DND-41 (cell line): ENCODE data around the gene LUZP2.

ENCODE experiments used
- ATAC-seq: fragments of 200-7000 bp; cut with Tn5 transposase; 3 replicates; pipeline ENCODE4 v1.9.1; 2021; ENCODE audit warnings: low read depth; ENCODE audit not compliant: insufficient read depth
- DNase-seq: peaks from one replicate; pipeline ENCODE4 v3.0.0-alpha.2; 2020
- H2AFZ ChIP-seq: 2 replicates; pipeline ENCODE4 v1.6.0; 2012; ENCODE audit warnings: low read depth, low read length
- H3K27ac ChIP-seq: 2 replicates; pipeline ENCODE4 v1.5.1; 2012; ENCODE audit warnings: low read length, inconsistent platforms
- H3K27me3 ChIP-seq: fragments of 200-600 bp; sonication (generic); 2 replicates; pipeline ENCODE4 v1.6.0; 2012; ENCODE audit warnings: low read length, mild to moderate bottlenecking, inconsistent platforms; ENCODE audit not compliant: insufficient read depth, poor library complexity
- H3K36me3 ChIP-seq: 2 replicates; pipeline ENCODE4 v1.5.1; 2012; ENCODE audit warnings: low read length, inconsistent platforms; ENCODE audit not compliant: insufficient read depth
- H3K4me1 ChIP-seq: 2 replicates; pipeline ENCODE4 v1.5.1; 2012; ENCODE audit warnings: mild to moderate bottlenecking, low read length; ENCODE audit not compliant: insufficient read depth
- H3K4me2 ChIP-seq: 2 replicates; pipeline ENCODE4 v1.6.0; 2012; ENCODE audit warnings: mild to moderate bottlenecking, moderate library complexity, low read length, inconsistent platforms; ENCODE audit not compliant: insufficient read depth
- H3K4me3 ChIP-seq, 2 experiments: fragments of 200-600 bp in 1 of 2; shearing (Covaris generic) in 1 of 2; 2 replicates each; pipeline ENCODE4 v1.5.1; 2012 to 2016; ENCODE audit warnings: inconsistent platforms in 2 of 2, low read length in 2 of 2, mild to moderate bottlenecking in 2 of 2, low read depth in 1 of 2, moderate library complexity in 1 of 2
- H3K79me2 ChIP-seq: 2 replicates; pipeline ENCODE4 v1.6.0; 2012; ENCODE audit warnings: low read length, inconsistent platforms; ENCODE audit not compliant: insufficient read depth
- H3K9ac ChIP-seq: 2 replicates; pipeline ENCODE4 v1.6.0; 2012; ENCODE audit warnings: low read depth, mild to moderate bottlenecking, inconsistent platforms, low read length, moderate library complexity
- H3K9me3 ChIP-seq: 2 replicates; pipeline ENCODE4 v1.5.1; 2012; ENCODE audit warnings: low read length, moderate library complexity, mild to moderate bottlenecking, inconsistent platforms; ENCODE audit not compliant: insufficient read depth, severe bottlenecking
- H4K20me1 ChIP-seq: 2 replicates; pipeline ENCODE4 v1.6.0; 2012; ENCODE audit warnings: low read length; ENCODE audit not compliant: insufficient read depth
- EZH2 ChIP-seq: IDR thresholded peaks from 3 replicates; pipeline ENCODE4 v1.6.1; 2012; ENCODE audit warnings: borderline replicate concordance, low read depth, mild to moderate bottlenecking, moderate library complexity, low read length, inconsistent platforms; ENCODE audit not compliant: severe bottlenecking
- TF ChIP-seq, protein P1 (sequence below): IDR thresholded peaks from 2 replicates; pipeline ENCODE4 v1.5.1; 2012; ENCODE audit warnings: borderline replicate concordance, low read length, moderate library complexity, mild to moderate bottlenecking; ENCODE audit not compliant: poor library complexity, severe bottlenecking; ENCODE audit errors: extremely low read depth

The LUZP2 gene

DNA sequence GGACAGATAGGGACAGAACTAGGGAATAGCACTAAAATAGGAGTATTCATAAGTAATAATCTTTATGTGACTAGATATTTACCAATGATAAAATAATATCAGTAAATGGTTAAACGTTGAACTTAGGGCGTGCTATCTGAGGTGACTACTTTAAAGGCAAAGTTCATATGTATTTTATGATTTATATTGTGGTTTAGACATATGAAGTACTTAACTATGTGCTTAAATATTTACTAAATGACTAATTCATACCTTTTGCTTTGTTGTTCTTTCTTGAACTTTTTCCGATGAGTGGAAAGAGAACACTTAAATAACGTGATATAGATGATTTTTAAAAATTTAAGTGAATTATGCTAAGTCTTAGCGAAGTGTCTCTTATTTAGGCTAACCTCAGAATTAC is 14.7 kb downstream of the LUZP2 start:
- H3K4me2 ChIP-seq = no peak overlapping the region
- ATAC-seq = no peak
- H2AFZ ChIP-seq = no peak overlapping the region
- no peak overlapping the region for H3K27ac ChIP-seq
- H3K27me3 ChIP-seq = no peaks in the 10 kb centered on the region
- no peak overlapping the region for H3K9ac ChIP-seq
- H3K79me2 ChIP-seq = no peaks in the 10 kb centered on the region
- no peaks in the 10 kb centered on the region for H4K20me1 ChIP-seq
- no peaks in the 10 kb centered on the region for H3K4me1 ChIP-seq
- no peaks in the 10 kb centered on the region for H3K9me3 ChIP-seq
- DNase-seq = no peak
- no peak for TF ChIP-seq EZH2
- TF ChIP-seq, protein P1, sequence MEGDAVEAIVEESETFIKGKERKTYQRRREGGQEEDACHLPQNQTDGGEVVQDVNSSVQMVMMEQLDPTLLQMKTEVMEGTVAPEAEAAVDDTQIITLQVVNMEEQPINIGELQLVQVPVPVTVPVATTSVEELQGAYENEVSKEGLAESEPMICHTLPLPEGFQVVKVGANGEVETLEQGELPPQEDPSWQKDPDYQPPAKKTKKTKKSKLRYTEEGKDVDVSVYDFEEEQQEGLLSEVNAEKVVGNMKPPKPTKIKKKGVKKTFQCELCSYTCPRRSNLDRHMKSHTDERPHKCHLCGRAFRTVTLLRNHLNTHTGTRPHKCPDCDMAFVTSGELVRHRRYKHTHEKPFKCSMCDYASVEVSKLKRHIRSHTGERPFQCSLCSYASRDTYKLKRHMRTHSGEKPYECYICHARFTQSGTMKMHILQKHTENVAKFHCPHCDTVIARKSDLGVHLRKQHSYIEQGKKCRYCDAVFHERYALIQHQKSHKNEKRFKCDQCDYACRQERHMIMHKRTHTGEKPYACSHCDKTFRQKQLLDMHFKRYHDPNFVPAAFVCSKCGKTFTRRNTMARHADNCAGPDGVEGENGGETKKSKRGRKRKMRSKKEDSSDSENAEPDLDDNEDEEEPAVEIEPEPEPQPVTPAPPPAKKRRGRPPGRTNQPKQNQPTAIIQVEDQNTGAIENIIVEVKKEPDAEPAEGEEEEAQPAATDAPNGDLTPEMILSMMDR = no peak
- H3K4me3 ChIP-seq = no peak overlapping the region
- no peaks in the 10 kb centered on the region for H3K36me3 ChIP-seq

DNA sequence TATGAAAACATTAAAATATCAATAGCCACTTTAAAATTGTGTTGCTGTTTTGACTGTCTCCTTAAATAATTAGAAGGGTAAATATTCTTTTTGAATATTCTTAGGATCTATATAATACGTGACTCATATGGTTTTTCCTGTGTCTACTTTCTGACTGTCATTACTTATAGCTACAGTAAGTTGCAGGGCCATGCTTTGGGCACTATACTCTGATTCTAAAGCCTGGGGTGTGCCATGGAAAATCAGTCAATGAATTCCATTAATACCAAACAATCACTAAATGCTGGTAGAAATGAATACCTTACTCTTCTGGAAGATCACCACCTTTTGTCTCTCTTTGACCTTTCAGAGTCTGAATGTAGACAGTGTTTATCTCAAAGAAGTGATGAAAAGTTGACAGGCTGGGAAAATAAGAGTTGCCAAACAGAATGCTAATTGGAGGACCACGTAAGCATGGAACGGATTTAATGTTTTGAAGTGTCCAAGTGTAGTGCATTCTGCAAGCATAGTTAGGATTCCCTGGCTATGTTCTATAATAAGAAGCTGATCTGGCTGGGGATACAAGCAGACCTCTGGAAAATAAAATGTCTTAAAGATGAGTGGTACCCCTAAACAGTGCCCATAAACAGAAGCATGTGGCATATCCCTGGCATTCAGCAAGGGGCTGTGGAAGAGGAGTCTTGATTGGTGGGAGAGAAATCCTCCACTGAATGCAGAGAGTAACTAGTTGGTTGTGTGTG is 16.8 kb downstream of the LUZP2 start:
- Histone ChIP-seq H3K79me2 (no peaks in the 10 kb centered on the region), H2AFZ (no peak overlapping the region), H3K9me3 (no peaks in the 10 kb centered on the region), H3K9ac (no peak overlapping the region), H3K4me3 (no peak overlapping the region), H3K4me2 (no peak overlapping the region), H4K20me1 (no peaks in the 10 kb centered on the region), H3K27me3 (no peaks in the 10 kb centered on the region), H3K36me3 (no peaks in the 10 kb centered on the region), H3K27ac (no peak overlapping the region), H3K4me1 (no peaks in the 10 kb centered on the region)
- no peak for TF ChIP-seq EZH2
- TF ChIP-seq, protein P1 = no peak
- DNase-seq (no peak), ATAC-seq (no peak)

DNA sequence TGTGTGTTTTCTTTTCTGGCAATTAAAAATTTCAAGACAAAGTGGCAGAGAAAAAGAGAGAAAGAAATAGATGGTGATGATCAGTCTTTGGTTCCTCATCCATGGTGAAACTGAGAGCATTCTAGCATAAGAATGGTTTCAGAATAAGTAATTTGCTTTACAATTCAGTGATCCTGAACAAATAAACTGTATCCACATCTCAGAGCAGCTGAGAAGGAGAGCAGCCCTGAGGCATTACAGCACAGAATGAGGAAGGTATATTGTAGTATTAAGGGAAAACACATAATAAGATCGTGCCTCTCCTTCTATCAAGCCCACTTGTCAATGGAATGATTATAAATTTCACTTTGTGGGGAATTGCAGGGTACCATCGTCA is 17.4 kb downstream of the LUZP2 start:
- ATAC-seq = no peak
- H3K4me2 ChIP-seq = no peak overlapping the region
- no peak for TF ChIP-seq EZH2
- TF ChIP-seq, protein P1 = no peak

DNA sequence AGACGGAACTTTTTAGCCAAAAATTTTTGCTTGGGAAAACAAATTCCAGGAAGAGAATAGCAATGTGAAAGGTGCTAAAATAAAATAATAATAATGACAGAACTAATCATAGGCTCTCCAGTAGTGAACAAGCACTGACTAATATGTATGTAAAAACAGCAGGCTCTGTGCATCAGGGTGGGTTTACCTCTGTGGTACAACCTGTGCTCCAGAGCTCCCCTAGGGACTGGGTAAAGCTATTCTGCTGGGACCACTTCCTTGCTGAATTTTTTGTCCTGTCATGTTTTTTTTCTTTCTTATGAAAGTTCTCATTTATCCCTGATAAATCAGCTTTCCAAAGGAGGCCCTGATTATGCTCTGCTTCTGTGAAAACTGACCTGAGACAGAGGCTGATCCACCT is 18.8 kb downstream of the LUZP2 start:
- H3K4me1 ChIP-seq = no peaks in the 10 kb centered on the region
- H4K20me1 ChIP-seq = no peaks in the 10 kb centered on the region
- DNase-seq (no peak), ATAC-seq (no peak)
- H3K4me2 ChIP-seq = no peak overlapping the region
- H3K4me3 ChIP-seq = no peak overlapping the region
- no peaks in the 10 kb centered on the region for H3K79me2 ChIP-seq
- H3K27ac ChIP-seq = no peak overlapping the region
- H2AFZ ChIP-seq = no peak overlapping the region
- no peak overlapping the region for H3K9ac ChIP-seq
- H3K36me3 ChIP-seq = no peaks in the 10 kb centered on the region
- TF ChIP-seq, protein P1 = peak; percentile 5
- no peak for TF ChIP-seq EZH2
- H3K9me3 ChIP-seq = no peaks in the 10 kb centered on the region
- no peaks in the 10 kb centered on the region for H3K27me3 ChIP-seq

More for the DNA sequence above, 17.4 kb downstream of the LUZP2 start:
- Histone ChIP-seq H3K9ac (no peak overlapping the region), H3K79me2 (no peaks in the 10 kb centered on the region), H3K9me3 (no peaks in the 10 kb centered on the region), H2AFZ (no peak overlapping the region; the same call in 1 of the 2 replicates), H3K4me1 (no peaks in the 10 kb centered on the region), H3K27me3 (no peaks in the 10 kb centered on the region), H3K27ac (no peak overlapping the region), H3K4me3 (no peak overlapping the region), H4K20me1 (no peaks in the 10 kb centered on the region), H3K36me3 (no peaks in the 10 kb centered on the region)
- no peak for DNase-seq
